ENCODE data around the gene ALKBH3.

GRCh38 chr11:43895601-43896000, 15.0 kb downstream of the ALKBH3 start:
- TF ChIP-seq CTCF (optimal IDR thresholded peaks at IDR 0.05 in 1 of 3, IDR thresholded peaks at IDR 0.05 in 1 of 3, conservative IDR thresholded peaks at IDR 0.05 in 1 of 3; ENCODE audit: extremely low read depth in 1 of 3, insufficient read depth in 2 of 3, low read length in 3 of 3), result no peak
- no peak for TF ChIP-seq EZH2 (IDR thresholded peaks at IDR 0.05; ENCODE audit: low read length)
